GM12874 (cell line): ENCODE results near the gene PLEKHA8.

Source experiments
- TF ChIP-seq, protein P1 (sequence below): IDR thresholded peaks from 2 replicates; pipeline ENCODE4 v1.5.1; 2011; ENCODE audit warnings: low read depth, mild to moderate bottlenecking, control low read depth, low read length, moderate library complexity; ENCODE audit not compliant: insufficient read depth

Gene PLEKHA8

DNA sequence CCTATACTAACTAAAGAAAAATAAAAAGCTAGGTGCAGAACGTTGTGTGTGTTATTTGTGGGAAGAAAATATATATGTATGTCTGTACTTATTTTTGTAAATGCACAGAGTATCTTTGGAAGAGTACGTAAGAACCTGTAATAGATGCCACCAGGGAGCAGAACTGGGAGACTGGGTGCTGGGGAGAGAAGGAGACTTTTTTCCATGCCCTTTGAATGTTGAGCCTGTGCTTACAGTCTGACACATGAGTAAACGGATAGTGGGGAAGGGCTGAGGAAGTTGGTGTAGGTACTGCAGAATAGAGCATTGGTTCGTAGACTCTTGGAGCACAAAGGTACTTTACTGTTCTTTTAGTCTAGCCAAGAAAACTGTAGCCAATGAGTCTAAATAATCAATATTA lies 37.3 kb upstream of the PLEKHA8 start:
- TF ChIP-seq, protein P1, sequence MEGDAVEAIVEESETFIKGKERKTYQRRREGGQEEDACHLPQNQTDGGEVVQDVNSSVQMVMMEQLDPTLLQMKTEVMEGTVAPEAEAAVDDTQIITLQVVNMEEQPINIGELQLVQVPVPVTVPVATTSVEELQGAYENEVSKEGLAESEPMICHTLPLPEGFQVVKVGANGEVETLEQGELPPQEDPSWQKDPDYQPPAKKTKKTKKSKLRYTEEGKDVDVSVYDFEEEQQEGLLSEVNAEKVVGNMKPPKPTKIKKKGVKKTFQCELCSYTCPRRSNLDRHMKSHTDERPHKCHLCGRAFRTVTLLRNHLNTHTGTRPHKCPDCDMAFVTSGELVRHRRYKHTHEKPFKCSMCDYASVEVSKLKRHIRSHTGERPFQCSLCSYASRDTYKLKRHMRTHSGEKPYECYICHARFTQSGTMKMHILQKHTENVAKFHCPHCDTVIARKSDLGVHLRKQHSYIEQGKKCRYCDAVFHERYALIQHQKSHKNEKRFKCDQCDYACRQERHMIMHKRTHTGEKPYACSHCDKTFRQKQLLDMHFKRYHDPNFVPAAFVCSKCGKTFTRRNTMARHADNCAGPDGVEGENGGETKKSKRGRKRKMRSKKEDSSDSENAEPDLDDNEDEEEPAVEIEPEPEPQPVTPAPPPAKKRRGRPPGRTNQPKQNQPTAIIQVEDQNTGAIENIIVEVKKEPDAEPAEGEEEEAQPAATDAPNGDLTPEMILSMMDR: no peak

- TF ChIP-seq, protein P1: no peak
These were observed 36.3 kb upstream of the PLEKHA8 start for GRCh38 chr7:29991937-29992336.

- TF ChIP-seq, protein P1: no peak
These were observed 35.1 kb upstream of the PLEKHA8 start for GRCh38 chr7:29993140-29993539.

DNA sequence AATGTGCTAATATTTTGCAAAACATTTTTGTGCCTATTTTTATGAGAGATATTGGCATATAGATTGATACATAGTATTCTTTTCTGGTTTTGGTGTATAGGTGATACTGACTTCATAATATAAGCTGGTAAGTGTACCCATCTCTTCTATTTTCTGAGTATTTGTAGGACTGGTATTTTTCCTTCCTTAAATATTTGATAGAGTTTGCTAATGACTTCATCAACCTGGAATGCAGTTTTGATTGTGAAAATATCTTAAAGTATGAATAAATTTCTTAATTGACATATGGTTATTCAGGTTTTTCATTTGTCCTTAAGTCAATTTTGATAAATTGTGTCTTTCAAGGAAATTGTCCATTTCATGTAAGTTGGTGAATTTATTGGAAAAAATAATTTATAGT lies 32.6 kb upstream of the PLEKHA8 start:
- TF ChIP-seq, protein P1: no peak

- TF ChIP-seq, protein P1: no peak
These were observed 31.9 kb upstream of the PLEKHA8 start for GRCh38 chr7:29996321-29996720.

GRCh38 chr7:29998489-29998888 lies 29.7 kb upstream of the PLEKHA8 start:
- TF ChIP-seq, protein P1: no peak

DNA sequence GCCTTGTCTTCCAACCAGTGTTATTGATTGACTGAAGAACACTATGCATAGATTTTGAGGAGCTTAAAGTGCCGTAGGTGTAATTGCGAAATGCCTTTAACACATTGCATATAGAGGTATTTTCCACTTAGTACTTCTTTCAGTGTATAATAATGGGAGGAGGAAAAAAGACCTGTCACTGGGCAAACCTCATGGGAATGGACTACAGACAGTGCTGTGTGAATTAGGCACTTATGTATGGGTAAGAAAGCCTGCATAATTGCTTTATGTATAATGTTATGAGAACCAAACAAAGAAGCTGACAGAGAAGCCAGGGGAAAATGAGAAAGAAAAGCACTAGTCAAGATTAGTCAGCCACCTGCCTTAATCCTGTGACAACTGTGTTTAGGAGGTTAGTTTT lies 26.2 kb upstream of the PLEKHA8 start:
- TF ChIP-seq, protein P1: no peak

DNA sequence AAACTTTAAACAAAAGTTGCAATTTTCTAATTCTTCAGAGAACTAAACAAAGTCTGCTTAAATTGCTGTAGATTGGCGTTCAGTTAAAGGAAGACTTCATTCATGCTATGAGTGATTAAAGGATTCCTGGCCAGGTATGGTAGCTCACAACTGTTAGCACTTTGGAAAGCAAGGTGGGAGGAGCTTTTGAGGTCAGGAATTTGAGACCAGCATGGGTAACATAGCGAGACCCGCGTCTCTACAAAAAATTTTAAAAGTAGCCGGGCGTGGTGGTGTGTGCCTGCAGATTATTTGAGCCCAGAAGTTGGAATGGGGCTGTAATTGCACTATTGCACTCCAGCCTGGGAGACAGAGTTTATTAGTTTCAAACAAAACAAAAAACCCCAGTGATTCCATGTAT lies 25.1 kb upstream of the PLEKHA8 start:
- TF ChIP-seq, protein P1: no peak
